ENCODE data around the gene HELZ.

Gene HELZ

DNA sequence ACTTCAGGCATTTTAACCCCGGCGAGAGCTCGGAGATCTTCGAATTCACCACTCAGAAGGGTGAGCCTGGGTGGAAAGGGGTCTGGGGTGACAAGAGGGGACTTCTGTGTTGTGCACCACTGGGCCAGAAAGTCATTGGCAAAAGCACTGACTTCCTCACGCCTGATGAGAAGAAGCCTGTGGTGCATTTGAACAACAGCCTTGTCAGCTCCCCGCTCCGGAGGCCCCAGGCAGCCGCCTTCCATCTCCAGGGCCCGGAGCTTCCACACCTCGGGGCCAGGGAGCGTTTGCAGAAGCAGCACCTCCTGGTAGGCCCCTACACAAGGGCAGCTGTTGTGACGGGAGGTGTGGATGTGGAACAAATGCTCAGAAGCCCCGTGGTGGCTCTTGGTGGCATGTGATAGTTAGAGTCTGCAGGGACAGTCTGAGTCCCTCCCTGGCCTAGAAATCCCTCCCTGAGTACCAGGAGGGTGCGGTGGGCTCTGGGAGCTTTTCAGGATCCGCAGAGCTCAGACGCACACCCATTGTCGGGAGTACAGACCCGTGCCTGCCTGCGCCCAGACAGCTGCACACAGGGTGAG, 190.9 kb downstream of the HELZ start:
- ChIA-PET CTCF (no interaction called here), POLR2A (no interaction called here)

DNA sequence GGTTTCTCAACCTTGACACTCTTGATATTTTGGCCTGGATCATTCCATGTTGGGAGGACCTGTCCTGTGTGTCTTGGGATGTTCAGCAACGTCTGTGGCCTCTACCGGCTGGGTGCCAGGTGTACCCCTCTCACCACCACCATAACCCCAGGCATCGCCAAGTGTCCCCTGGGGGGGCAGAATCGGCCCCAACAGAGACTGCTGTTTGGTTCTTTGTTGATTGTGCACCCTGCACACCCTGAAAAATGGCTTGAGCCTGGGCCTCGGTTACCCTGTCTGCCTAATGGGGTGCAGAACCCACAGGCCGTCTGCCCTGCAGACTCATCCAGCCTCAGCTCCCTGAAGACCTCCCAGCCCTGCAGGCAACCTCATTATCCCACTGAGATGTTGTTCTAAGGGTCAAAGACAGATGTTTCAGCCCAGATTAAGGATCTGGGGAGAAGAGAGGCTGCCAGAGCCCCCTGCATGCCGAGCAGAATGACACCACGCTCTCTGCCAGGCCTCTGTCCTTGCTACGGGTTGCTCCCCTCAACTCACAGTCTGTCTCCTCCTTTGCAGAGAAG, 191.5 kb downstream of the HELZ start:
- H3K4me3 ChIP-seq (ENCODE audit: low read depth, low read length): no peak overlapping the region
- CTCF ChIA-PET: no interaction called here
- POLR2A ChIA-PET: no interaction called here
- DNase-seq (ENCODE audit: low read depth, low spot score): no peak
- TF ChIP-seq, protein P1, sequence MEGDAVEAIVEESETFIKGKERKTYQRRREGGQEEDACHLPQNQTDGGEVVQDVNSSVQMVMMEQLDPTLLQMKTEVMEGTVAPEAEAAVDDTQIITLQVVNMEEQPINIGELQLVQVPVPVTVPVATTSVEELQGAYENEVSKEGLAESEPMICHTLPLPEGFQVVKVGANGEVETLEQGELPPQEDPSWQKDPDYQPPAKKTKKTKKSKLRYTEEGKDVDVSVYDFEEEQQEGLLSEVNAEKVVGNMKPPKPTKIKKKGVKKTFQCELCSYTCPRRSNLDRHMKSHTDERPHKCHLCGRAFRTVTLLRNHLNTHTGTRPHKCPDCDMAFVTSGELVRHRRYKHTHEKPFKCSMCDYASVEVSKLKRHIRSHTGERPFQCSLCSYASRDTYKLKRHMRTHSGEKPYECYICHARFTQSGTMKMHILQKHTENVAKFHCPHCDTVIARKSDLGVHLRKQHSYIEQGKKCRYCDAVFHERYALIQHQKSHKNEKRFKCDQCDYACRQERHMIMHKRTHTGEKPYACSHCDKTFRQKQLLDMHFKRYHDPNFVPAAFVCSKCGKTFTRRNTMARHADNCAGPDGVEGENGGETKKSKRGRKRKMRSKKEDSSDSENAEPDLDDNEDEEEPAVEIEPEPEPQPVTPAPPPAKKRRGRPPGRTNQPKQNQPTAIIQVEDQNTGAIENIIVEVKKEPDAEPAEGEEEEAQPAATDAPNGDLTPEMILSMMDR (IDR thresholded peaks at IDR 0.05; ENCODE audit: insufficient read depth, low read length, missing control alignments): no peak

More for the DNA sequence above, 190.9 kb downstream of the HELZ start:
- DNase-seq (ENCODE audit: low read depth, low spot score): no peak
- TF ChIP-seq, protein P1 (IDR thresholded peaks at IDR 0.05; ENCODE audit: insufficient read depth, low read length, missing control alignments): no peak
- H3K4me3 ChIP-seq (ENCODE audit: low read depth, low read length): no peak overlapping the region

DNA sequence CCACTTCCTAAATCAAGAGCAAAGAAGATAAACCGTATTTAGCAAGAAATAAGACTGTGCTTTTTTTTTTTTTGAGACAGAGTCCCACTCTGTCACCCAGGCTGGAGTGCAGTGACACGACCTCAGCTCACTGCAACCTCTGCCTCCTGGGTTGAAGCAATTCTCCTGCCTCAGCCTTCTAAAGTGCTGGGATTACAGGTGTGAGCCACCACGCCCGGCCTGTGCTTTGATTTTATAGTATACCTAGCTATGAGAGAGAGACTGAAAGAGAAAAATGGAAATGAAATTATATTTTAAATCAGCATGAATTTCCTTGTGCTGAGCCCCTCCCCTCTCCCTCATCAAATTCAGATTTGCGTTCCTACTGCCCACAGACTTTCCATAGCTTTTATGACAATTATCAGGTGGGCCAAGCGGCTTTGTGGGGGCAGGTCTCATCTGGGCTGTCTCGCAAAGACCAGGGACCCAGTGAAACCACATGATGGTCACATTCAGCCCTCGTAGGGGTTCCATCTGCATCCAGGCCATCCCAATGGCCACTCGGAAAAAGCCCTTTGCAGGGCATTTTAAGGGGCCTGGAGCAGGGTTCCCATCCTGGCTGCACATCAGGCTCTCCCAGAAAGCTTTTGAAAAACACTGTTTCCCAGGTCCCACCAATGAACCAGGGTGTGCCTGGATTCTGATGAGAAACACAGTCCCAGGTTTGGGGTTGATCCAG, 192.1 kb downstream of the HELZ start:
- ChIA-PET CTCF (no interaction called here), POLR2A (no interaction called here)
- no peak overlapping the region for H3K4me3 ChIP-seq (ENCODE audit: low read depth, low read length)
- DNase-seq (ENCODE audit: low read depth, low spot score): no peak
- TF ChIP-seq, protein P1 (IDR thresholded peaks at IDR 0.05; ENCODE audit: insufficient read depth, low read length, missing control alignments): no peak

DNA sequence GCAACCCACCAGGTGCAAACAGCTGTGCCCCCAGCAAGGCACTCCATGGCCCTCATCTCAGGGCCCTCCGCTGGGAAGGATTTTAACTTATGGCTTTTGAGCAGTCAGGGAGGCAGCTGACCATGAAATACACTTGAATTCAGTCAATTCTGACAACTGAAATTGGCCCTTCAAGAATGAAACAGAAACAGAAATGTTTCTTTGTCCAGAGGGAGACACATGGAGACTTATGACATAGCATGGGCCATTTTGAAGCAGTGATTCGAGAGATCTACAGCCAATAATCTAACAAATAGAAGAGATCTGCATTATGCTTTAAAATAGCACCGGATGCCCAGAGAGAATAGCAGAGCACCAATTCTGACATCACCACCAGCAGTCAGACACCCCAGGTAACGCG, 193.2 kb downstream of the HELZ start:
- TF ChIP-seq, protein P1 (IDR thresholded peaks at IDR 0.05; ENCODE audit: insufficient read depth, low read length, missing control alignments): no peak
- no peak overlapping the region for H3K4me3 ChIP-seq (ENCODE audit: low read depth, low read length)
- no peak for DNase-seq (ENCODE audit: low read depth, low spot score)
- ChIA-PET CTCF (no interaction called here), POLR2A (no interaction called here)

DNA sequence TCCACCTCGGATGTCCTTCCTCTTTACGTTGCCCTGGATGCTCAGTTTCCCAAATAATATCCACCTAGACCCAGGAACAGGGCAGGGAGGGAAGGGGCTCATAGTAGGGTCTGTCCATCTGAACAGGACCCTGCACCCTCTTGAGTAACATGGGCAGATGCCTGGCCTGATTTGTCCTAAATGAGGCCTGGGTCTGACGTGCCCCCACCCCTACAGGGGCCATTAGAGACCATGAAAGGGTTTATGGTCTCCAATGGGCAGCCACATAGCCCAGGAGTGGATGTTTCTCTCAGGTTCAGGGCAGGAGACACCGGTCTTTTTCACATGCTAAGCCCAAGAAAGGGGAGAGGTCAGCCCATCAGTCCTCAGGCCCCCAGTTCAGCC, 193.8 kb downstream of the HELZ start:
- DNase-seq (ENCODE audit: low read depth, low spot score): no peak
- H3K4me3 ChIP-seq (ENCODE audit: low read depth, low read length): no peak overlapping the region
- POLR2A ChIA-PET: no interaction called here
- TF ChIP-seq, protein P1 (IDR thresholded peaks at IDR 0.05; ENCODE audit: insufficient read depth, low read length, missing control alignments): no peak
- CTCF ChIA-PET: no interaction called here

DNA sequence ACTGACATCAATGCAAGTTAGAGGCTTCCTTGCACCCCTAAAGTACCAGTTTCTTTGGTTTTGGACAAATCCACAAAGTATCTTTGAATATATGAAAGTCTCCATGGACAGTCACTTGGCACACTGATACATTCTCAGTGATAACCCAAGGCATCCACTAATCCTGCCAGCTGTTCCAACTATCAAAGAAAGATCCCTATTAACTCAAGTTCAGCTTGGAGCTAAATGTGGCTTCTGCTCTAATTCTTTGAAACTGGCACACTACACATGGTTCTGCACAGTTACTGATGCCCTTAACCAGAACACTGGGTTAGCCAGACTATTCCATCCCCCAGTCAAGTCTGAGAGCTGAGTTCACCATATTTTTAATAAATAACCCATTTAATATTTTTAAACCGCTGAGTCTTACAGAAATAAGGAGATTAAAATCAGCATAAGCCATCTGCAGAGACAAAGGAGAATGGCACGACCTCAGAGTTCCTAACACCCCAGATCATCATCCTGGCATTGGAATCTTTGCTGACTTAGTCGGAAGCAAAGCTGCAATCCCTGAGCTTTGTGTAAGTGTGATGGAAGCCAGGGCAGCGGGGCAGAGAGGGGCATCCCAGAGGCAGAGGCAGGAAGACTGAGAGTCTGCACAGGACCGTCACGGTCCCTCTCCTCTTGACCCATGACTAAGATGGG, 194.4 kb downstream of the HELZ start:
- ChIA-PET CTCF (no interaction called here), POLR2A (no interaction called here)
- TF ChIP-seq, protein P1 (IDR thresholded peaks at IDR 0.05; ENCODE audit: insufficient read depth, low read length, missing control alignments): no peak
- H3K4me3 ChIP-seq (ENCODE audit: low read depth, low read length): no peak overlapping the region
- no peak for DNase-seq (ENCODE audit: low read depth, low spot score)
